ENCODE measurements around the gene RBFA. TPM values are rescaled to one million over a fixed set of nuclear protein-coding genes. Genes with fewer than 3 reads are reported as not detected.

Gene RBFA
- total RNA-seq, 2 donors from 2014 or later: 9.9 to 16.6 TPM

DNA sequence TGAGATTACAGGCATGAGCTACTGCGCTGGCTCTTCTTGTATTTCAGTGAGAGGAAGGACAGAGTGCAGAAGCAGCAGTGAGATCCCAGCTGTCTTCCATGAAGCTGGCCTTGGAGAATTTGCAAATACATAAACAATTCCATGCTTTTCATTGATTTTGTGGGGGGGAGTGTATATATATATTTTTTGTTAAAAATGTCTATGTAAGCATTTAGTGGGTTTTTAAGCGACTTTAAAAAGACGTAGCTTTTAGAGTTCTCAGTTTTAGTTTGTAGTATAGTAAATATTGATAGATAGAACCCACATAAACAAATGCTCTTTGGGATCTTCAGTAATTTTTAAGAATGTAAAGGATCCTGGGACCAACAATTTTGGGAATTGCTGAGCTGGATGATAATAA, 6.3 kb downstream of the RBFA start:
- Histone ChIP-seq H3K27me3 (no peaks in the 10 kb centered on the region), H3K27ac (no peak overlapping the region), H3K4me3 (no peak overlapping the region), H3K4me1 (peaks cover 3% of the 10 kb centered on the region), H3K36me3 (replicated peaks in 1 of 2; ENCODE audit: insufficient read depth in 1 of 2, low read depth in 2 of 2) (peaks cover 6 to 7% of the 10 kb centered on the region in 2 donors), H3K9me3 (no peaks in the 10 kb centered on the region)
- TF ChIP-seq, protein P1, sequence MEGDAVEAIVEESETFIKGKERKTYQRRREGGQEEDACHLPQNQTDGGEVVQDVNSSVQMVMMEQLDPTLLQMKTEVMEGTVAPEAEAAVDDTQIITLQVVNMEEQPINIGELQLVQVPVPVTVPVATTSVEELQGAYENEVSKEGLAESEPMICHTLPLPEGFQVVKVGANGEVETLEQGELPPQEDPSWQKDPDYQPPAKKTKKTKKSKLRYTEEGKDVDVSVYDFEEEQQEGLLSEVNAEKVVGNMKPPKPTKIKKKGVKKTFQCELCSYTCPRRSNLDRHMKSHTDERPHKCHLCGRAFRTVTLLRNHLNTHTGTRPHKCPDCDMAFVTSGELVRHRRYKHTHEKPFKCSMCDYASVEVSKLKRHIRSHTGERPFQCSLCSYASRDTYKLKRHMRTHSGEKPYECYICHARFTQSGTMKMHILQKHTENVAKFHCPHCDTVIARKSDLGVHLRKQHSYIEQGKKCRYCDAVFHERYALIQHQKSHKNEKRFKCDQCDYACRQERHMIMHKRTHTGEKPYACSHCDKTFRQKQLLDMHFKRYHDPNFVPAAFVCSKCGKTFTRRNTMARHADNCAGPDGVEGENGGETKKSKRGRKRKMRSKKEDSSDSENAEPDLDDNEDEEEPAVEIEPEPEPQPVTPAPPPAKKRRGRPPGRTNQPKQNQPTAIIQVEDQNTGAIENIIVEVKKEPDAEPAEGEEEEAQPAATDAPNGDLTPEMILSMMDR (IDR thresholded peaks at IDR 0.05): no peak
- no peak for TF ChIP-seq POLR2A (IDR thresholded peaks at IDR 0.05)
- DNase-seq: no peak
- intact Hi-C loops (cut with DNase I): no loop called here
- WGBS, 2 donors: 97 to 99% methylated on average over 3 of the region's 3 CpGs
- no peak for ATAC-seq

DNA sequence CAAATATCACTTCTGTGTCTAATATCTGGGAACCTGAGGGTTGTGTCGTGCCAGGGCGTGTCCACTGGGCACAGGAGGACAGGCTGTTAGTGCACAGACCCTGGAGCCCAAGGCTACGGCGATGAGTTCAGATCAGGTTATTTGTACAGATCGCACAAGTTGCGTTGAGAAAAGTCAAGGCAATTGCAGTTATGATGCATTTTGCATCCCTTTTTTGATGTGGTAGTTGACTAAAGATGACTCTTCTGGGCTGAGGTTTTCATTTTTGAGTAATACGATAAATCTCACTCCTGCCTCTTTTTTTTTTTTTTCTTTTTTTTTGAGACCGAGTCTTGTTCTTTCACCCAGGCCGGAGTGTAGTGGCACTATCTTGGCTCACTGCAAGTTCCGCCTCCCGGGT, 7.2 kb downstream of the RBFA start:
- Histone ChIP-seq H3K27me3 (no peaks in the 10 kb centered on the region), H3K4me3 (no peak overlapping the region), H3K27ac (no peak overlapping the region), H3K36me3 (replicated peaks in 1 of 2; ENCODE audit: insufficient read depth in 1 of 2, low read depth in 2 of 2) (peaks cover 6 to 7% of the 10 kb centered on the region in 2 donors), H3K9me3 (no peaks in the 10 kb centered on the region), H3K4me1 (no peaks in the 10 kb centered on the region)
- WGBS, 2 donors: 88 to 90% methylated on average over 11 of the region's 11 CpGs
- TF ChIP-seq, protein P1 (IDR thresholded peaks at IDR 0.05): no peak
- no peak for TF ChIP-seq POLR2A (IDR thresholded peaks at IDR 0.05)
- DNase-seq: no peak
- ATAC-seq: no peak
- intact Hi-C loops (cut with DNase I): no loop called here

DNA sequence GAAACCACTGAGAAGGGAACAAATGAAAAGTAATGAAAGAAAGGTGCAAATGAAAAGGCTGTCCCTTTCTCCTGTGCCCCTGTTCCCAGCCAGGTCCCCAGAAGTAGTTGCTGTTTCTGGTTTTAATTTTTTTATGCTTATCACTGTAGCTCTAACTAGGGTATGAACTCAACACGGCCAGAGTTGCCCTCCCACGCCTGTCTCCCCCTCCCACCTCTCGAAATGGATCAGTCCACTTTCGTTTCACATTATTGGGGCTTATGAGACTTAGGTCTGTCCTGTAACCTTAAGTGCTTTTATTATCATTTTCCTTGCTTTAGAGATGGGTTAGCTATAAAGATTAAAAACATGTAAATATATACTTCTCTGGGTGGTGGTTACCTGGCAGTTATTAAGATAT, 8.6 kb downstream of the RBFA start:
- 87 to 88% methylated on average over 4 of the region's 4 CpGs for WGBS, 2 donors
- intact Hi-C loops (cut with DNase I): no loop called here
- Histone ChIP-seq H3K27ac (no peak overlapping the region), H3K27me3 (no peaks in the 10 kb centered on the region), H3K4me1 (no peaks in the 10 kb centered on the region), H3K4me3 (no peak overlapping the region), H3K36me3 (replicated peaks in 1 of 2; ENCODE audit: insufficient read depth in 1 of 2, low read depth in 2 of 2) (peaks cover 6 to 7% of the 10 kb centered on the region in 2 donors), H3K9me3 (no peaks in the 10 kb centered on the region)
- no peak for ATAC-seq
- DNase-seq: no peak
- TF ChIP-seq POLR2A (IDR thresholded peaks at IDR 0.05): no peak
- TF ChIP-seq, protein P1 (IDR thresholded peaks at IDR 0.05): no peak

DNA sequence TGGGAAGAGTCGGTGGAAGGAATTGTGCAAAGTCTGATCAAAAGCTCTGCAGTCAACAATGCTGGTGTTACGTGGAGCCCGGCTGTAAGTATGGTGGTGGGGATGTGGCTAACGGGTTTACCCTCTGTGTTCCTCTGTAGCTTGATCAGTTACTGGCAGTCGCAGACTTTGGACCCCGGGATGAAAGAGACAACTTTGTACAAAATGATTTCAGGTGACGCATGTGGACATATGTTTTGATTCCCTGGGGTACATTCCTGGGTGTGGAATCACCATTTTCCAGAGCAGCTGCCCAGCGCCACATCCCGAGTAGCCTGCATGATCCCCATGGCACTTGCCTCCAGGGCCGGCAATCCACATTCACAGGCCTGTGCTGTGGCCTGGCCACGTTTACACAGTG, 9.8 kb downstream of the RBFA start:
- ATAC-seq (no peak), DNase-seq (no peak)
- Histone ChIP-seq H3K9me3 (no peaks in the 10 kb centered on the region), H3K4me3 (no peak overlapping the region), H3K27me3 (no peaks in the 10 kb centered on the region), H3K4me1 (no peaks in the 10 kb centered on the region), H3K36me3 (replicated peaks in 1 of 2; ENCODE audit: insufficient read depth in 1 of 2, low read depth in 2 of 2) (peaks cover 0 to 4% of the 10 kb centered on the region in 2 donors), H3K27ac (no peak overlapping the region)
- TF ChIP-seq POLR2A (IDR thresholded peaks at IDR 0.05): no peak
- TF ChIP-seq, protein P1 (IDR thresholded peaks at IDR 0.05): no peak
- WGBS, 2 donors: 92% methylated on average over 11 of the region's 11 CpGs
- intact Hi-C loops (cut with DNase I): no loop called here

DNA sequence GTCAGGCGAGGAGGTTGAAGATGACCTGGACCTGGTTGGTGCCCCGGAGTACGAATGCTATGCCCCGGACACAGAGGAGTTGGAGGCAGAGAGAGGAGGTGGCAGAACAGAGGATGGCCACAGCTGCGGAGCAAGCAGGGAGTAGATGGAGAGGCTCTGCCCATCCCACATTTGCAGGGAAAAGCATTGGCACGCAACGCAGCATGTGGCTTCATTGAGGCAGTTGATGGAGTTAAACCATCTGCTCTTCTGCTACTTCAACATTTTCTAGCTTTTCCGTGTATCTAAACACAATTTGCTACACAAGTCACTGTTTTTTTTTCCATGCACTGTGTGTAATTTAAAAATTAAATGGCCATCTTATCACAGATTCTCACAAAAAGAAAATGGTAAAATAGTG, 11.8 kb downstream of the RBFA start:
- Histone ChIP-seq H3K9me3 (no peaks in the 10 kb centered on the region), H3K36me3 (replicated peaks in 1 of 2; ENCODE audit: insufficient read depth in 1 of 2, low read depth in 2 of 2) (peaks cover 0 to 4% of the 10 kb centered on the region in 2 donors), H3K4me3 (no peak overlapping the region), H3K4me1 (no peaks in the 10 kb centered on the region), H3K27me3 (no peaks in the 10 kb centered on the region), H3K27ac (no peak overlapping the region)
- TF ChIP-seq, protein P1 (IDR thresholded peaks at IDR 0.05): no peak
- no peak for TF ChIP-seq POLR2A (IDR thresholded peaks at IDR 0.05)
- no peak for DNase-seq
- intact Hi-C loops (cut with DNase I): no loop called here
- 93 to 98% methylated on average over 8 of the region's 8 CpGs for WGBS, 2 donors
- ATAC-seq: no peak

Data from body of pancreas (tissue), 4 donors.